Endothelial cell of umbilical vein (primary cell): ENCODE measurements around the gene SPSB2.

Experiments
- EZH2 ChIP-seq: IDR thresholded peaks from 2 replicates; pipeline ENCODE4 v1.6.1; 2012; ENCODE audit warnings: borderline replicate concordance, low read depth, mild to moderate bottlenecking, moderate library complexity, low read length, inconsistent platforms; ENCODE audit not compliant: severe bottlenecking
- GATA2 ChIP-seq: IDR thresholded peaks from 2 replicates; pipeline ENCODE4 v1.7.0; 2011; ENCODE audit warnings: low read depth, mild to moderate bottlenecking, moderate library complexity, mixed read lengths, low read length; ENCODE audit not compliant: insufficient read length, insufficient read depth
- JUN ChIP-seq: IDR thresholded peaks from 2 replicates; pipeline ENCODE4 v1.6.1; 2011; ENCODE audit warnings: borderline replicate concordance, low read depth; ENCODE audit not compliant: insufficient read length, insufficient read depth
- MAX ChIP-seq: IDR thresholded peaks from 2 replicates; pipeline ENCODE4 v1.6.1; 2011; ENCODE audit not compliant: insufficient read depth, insufficient read length
- MYC ChIP-seq: IDR thresholded peaks from one replicate; pipeline ENCODE4 v1.6.1; 2011; ENCODE audit warnings: mild to moderate bottlenecking, low read depth, low read length
- POLR2A ChIP-seq: IDR thresholded peaks from 2 replicates; pipeline ENCODE4 v1.6.1; 2012; ENCODE audit warnings: low read depth, mild to moderate bottlenecking, control low read depth, low read length
- POLR2AphosphoS5 ChIP-seq: IDR thresholded peaks from 2 replicates; pipeline ENCODE4 v1.6.1; 2012; ENCODE audit warnings: low read depth, mild to moderate bottlenecking, control low read depth, low read length, moderate library complexity; ENCODE audit not compliant: insufficient read depth
- TF ChIP-seq, protein P1 (sequence below), 2 donors: IDR thresholded peaks; 1 replicate in 1 of 2; 2 replicates in 1 of 2; pipeline ENCODE4 v1.5.1; 2011; ENCODE audit warnings: low read length in 2 of 2, mild to moderate bottlenecking in 2 of 2, moderate library complexity in 2 of 2, control low read depth in 1 of 2, inconsistent platforms in 1 of 2, low read depth in 1 of 2; ENCODE audit not compliant: insufficient read depth in 1 of 2; ENCODE audit errors: extremely low read depth in 1 of 2

GRCh38 chr12:6827437-6827911 is 45.6 kb downstream of the SPSB2 start:
- TF ChIP-seq, protein P1, sequence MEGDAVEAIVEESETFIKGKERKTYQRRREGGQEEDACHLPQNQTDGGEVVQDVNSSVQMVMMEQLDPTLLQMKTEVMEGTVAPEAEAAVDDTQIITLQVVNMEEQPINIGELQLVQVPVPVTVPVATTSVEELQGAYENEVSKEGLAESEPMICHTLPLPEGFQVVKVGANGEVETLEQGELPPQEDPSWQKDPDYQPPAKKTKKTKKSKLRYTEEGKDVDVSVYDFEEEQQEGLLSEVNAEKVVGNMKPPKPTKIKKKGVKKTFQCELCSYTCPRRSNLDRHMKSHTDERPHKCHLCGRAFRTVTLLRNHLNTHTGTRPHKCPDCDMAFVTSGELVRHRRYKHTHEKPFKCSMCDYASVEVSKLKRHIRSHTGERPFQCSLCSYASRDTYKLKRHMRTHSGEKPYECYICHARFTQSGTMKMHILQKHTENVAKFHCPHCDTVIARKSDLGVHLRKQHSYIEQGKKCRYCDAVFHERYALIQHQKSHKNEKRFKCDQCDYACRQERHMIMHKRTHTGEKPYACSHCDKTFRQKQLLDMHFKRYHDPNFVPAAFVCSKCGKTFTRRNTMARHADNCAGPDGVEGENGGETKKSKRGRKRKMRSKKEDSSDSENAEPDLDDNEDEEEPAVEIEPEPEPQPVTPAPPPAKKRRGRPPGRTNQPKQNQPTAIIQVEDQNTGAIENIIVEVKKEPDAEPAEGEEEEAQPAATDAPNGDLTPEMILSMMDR (IDR thresholded peaks at IDR 0.05; ENCODE audit: extremely low read depth in 1 of 2, insufficient read depth in 1 of 2, low read depth in 1 of 2, low read length in 2 of 2) = no peak
- TF ChIP-seq POLR2A = peak; percentile 50
- no peak for TF ChIP-seq MYC
- TF ChIP-seq EZH2 = no peak
- peak; percentile 34 for TF ChIP-seq POLR2AphosphoS5
- peak; percentile 38 for TF ChIP-seq MAX
- no peak for TF ChIP-seq JUN
- no peak for TF ChIP-seq GATA2
